Neural cell (in vitro differentiated cells): ENCODE measurements around the gene CNDP2. TPM values are rescaled to one million over a fixed set of nuclear protein-coding genes. Genes with fewer than 3 reads are reported as not detected.

Experiments
- H2AFZ ChIP-seq: fragments of 200-600, 300-800 bp; sonication (generic), shearing (Covaris generic); 2 replicates; pipeline ENCODE4 v1.6.0; 2014; ENCODE audit warnings: low read depth, mild to moderate bottlenecking, antibody characterized with exemption, low read length, moderate library complexity
- H3F3A ChIP-seq: fragments of 200-600 bp; shearing (Covaris generic); 2 replicates; pipeline ENCODE4 v1.6.1; 2016; ENCODE audit warnings: mild to moderate bottlenecking, moderate library complexity, mixed read lengths, antibody characterized with exemption, low read length; ENCODE audit not compliant: insufficient read depth, poor library complexity, severe bottlenecking
- H3K27ac ChIP-seq: fragments of 200-600, 300-800 bp; sonication (generic), shearing (Covaris generic); 2 replicates; pipeline ENCODE4 v1.5.1; 2014; ENCODE audit warnings: mild to moderate bottlenecking, low read length, moderate library complexity
- H3K27me3 ChIP-seq: fragments of 300-800, 200-600 bp; sonication (generic), shearing (Covaris generic); 2 replicates; pipeline ENCODE4 v1.6.0; 2014; ENCODE audit warnings: mild to moderate bottlenecking, low read depth, low read length, moderate library complexity; ENCODE audit not compliant: insufficient read depth
- H3K36me3 ChIP-seq: fragments of 300-800, 200-600 bp; sonication (generic), shearing (Covaris generic); 2 replicates; pipeline ENCODE4 v1.5.1; 2014; ENCODE audit warnings: mild to moderate bottlenecking, antibody characterized with exemption, low read length, moderate library complexity; ENCODE audit not compliant: insufficient read depth
- H3K4me2 ChIP-seq: fragments of 300-800, 200-600 bp; sonication (generic), shearing (Covaris generic); 2 replicates; pipeline ENCODE4 v1.6.0; 2014; ENCODE audit warnings: mild to moderate bottlenecking, low read length
- H3K4me3 ChIP-seq: fragments of 300-800, 200-600 bp; sonication (generic), shearing (Covaris generic); 2 replicates; pipeline ENCODE4 v1.5.1; 2014; ENCODE audit warnings: mild to moderate bottlenecking, low read length, moderate library complexity
- H3K79me2 ChIP-seq: fragments of 200-600 bp; shearing (Covaris generic); replicated peaks from 2 replicates; pipeline ENCODE4 v1.6.0; 2014; ENCODE audit warnings: mild to moderate bottlenecking, low read length, moderate library complexity; ENCODE audit not compliant: insufficient read depth
- H3K9ac ChIP-seq: fragments of 300-800, 200-600 bp; sonication (generic), shearing (Covaris generic); 2 replicates; pipeline ENCODE4 v1.6.1; 2016; ENCODE audit warnings: mild to moderate bottlenecking, low read length, mixed read lengths
- H3K9me2 ChIP-seq: fragments of 200-600 bp; shearing (Covaris generic); 2 replicates; pipeline ENCODE4 v1.6.1; 2016; ENCODE audit warnings: mild to moderate bottlenecking, low read length, mixed read lengths; ENCODE audit not compliant: insufficient read depth
- H3K9me3 ChIP-seq: fragments of 200-600, 300-800 bp; sonication (generic), shearing (Covaris generic); 2 replicates; pipeline ENCODE4 v1.6.1; 2016; ENCODE audit warnings: mild to moderate bottlenecking, mixed run types, low read length, moderate library complexity, mixed read lengths
- H4K20me1 ChIP-seq: fragments of 200-600 bp; shearing (Covaris generic); 2 replicates; pipeline ENCODE4 v1.6.1; 2016; ENCODE audit warnings: mild to moderate bottlenecking, mixed run types; ENCODE audit not compliant: insufficient read depth
- CTCF ChIP-seq: fragments of 450-650 bp; IDR thresholded peaks from 2 replicates; pipeline ENCODE4 v1.5.1; 2014; ENCODE audit warnings: antibody characterized with exemption, mild to moderate bottlenecking, moderate library complexity; ENCODE audit not compliant: poor library complexity, severe bottlenecking
- EP300 ChIP-seq: fragments of 450-650 bp; conservative IDR thresholded peaks from 2 replicates; pipeline ENCODE4 v1.6.1; 2014; ENCODE audit warnings: antibody characterized with exemption, mild to moderate bottlenecking, moderate library complexity; ENCODE audit not compliant: poor library complexity, severe bottlenecking
- EZH2 ChIP-seq: fragments of 200-600, 300-800 bp; shearing (Covaris generic), sonication (generic); IDR thresholded peaks from 2 replicates; pipeline ENCODE4 v1.6.1; 2014; ENCODE audit warnings: antibody characterized with exemption, low read length, borderline replicate concordance, mild to moderate bottlenecking; ENCODE audit not compliant: insufficient read depth, poor library complexity, severe bottlenecking
- MXI1 ChIP-seq: fragments of 450-650 bp; conservative IDR thresholded peaks from 2 replicates; pipeline ENCODE4 v1.6.1; 2014; ENCODE audit warnings: antibody characterized with exemption, mild to moderate bottlenecking; ENCODE audit not compliant: poor library complexity, severe bottlenecking
- POLR2AphosphoS5 ChIP-seq: IDR thresholded peaks from 2 replicates; pipeline ENCODE4 v1.6.1; 2012
- RAD21 ChIP-seq: fragments of 450-650 bp; conservative IDR thresholded peaks from 2 replicates; pipeline ENCODE4 v1.6.1; 2014; ENCODE audit warnings: antibody characterized with exemption, mild to moderate bottlenecking, moderate library complexity
- SMC3 ChIP-seq: fragments of 450-650 bp; conservative IDR thresholded peaks from 2 replicates; pipeline ENCODE4 v1.6.1; 2014; ENCODE audit warnings: antibody characterized with exemption, mild to moderate bottlenecking, moderate library complexity; ENCODE audit not compliant: poor library complexity
- TAF1 ChIP-seq: IDR thresholded peaks from 2 replicates; pipeline ENCODE4 v1.6.1; 2012; ENCODE audit warnings: low read depth
- polyA plus RNA-seq: library from polyadenylated mRNA; depleted of rRNA; stranded (reverse); fragments of >200 nt; gene quantifications from 2 replicates; pipeline ENCODE4 v1.2.3, GENCODE V29; 2014
- TF ChIP-seq, protein P1 (sequence below): IDR thresholded peaks from 2 replicates; pipeline ENCODE4 v1.6.1; 2012; ENCODE audit warnings: borderline replicate concordance

The CNDP2 gene
- polyA plus RNA-seq, 1 donor from 2014 or later: 35.7 TPM

DNA sequence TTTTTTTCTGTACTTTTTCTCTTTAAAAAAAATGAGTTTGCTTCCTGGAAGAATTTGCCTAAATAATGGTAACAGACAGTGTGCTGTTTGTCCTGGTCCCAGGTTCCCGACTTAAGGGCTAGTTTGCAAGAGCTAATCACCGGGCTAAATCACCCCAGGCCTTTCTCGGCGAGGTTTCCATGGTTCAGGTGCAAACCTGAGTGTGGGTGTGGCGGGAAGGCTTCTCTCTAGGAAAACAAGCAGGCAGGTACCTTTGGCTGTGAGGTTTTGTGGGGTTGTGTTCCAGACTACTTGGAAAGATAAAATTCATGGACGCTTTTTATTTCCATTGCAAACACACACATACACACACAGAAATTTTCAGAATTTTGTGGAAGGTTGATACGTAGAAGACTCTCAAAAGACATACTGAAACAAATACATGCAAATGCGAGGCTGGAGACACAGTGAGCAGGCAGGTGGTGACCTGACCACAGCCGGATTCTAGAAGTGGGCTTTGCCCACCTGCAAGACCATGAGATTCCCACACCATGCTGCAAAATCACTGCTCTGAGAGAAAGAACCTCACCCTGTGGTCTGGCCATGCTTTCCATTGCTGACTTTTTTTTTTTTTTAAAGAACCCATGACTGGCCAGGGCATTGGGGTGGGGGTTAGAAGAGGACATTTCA, 39.0 kb downstream of the CNDP2 start:
- no peaks in the 10 kb centered on the region for H3K36me3 ChIP-seq
- no peak overlapping the region for H3K27ac ChIP-seq
- no peaks in the 10 kb centered on the region for H4K20me1 ChIP-seq
- H3K79me2 ChIP-seq: no peaks in the 10 kb centered on the region
- no peak overlapping the region for H3K9ac ChIP-seq
- H2AFZ ChIP-seq: no peak overlapping the region
- no peaks in the 10 kb centered on the region for H3K9me2 ChIP-seq
- no peak overlapping the region for H3K4me2 ChIP-seq
- no peak for TF ChIP-seq POLR2AphosphoS5
- TF ChIP-seq EZH2: no peak
- TF ChIP-seq, protein P1, sequence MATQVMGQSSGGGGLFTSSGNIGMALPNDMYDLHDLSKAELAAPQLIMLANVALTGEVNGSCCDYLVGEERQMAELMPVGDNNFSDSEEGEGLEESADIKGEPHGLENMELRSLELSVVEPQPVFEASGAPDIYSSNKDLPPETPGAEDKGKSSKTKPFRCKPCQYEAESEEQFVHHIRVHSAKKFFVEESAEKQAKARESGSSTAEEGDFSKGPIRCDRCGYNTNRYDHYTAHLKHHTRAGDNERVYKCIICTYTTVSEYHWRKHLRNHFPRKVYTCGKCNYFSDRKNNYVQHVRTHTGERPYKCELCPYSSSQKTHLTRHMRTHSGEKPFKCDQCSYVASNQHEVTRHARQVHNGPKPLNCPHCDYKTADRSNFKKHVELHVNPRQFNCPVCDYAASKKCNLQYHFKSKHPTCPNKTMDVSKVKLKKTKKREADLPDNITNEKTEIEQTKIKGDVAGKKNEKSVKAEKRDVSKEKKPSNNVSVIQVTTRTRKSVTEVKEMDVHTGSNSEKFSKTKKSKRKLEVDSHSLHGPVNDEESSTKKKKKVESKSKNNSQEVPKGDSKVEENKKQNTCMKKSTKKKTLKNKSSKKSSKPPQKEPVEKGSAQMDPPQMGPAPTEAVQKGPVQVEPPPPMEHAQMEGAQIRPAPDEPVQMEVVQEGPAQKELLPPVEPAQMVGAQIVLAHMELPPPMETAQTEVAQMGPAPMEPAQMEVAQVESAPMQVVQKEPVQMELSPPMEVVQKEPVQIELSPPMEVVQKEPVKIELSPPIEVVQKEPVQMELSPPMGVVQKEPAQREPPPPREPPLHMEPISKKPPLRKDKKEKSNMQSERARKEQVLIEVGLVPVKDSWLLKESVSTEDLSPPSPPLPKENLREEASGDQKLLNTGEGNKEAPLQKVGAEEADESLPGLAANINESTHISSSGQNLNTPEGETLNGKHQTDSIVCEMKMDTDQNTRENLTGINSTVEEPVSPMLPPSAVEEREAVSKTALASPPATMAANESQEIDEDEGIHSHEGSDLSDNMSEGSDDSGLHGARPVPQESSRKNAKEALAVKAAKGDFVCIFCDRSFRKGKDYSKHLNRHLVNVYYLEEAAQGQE: no peak
- TF ChIP-seq RAD21: no peak
- TF ChIP-seq EP300: no peak
- TF ChIP-seq MXI1: no peak
- TF ChIP-seq TAF1: no peak
- TF ChIP-seq CTCF: no peak
- no peak for TF ChIP-seq SMC3
- H3F3A ChIP-seq: no peaks in the 10 kb centered on the region
- no peak overlapping the region for H3K4me3 ChIP-seq
- no peaks in the 10 kb centered on the region for H3K27me3 ChIP-seq
- no peaks in the 10 kb centered on the region for H3K9me3 ChIP-seq

GRCh38 chr18:74539289-74539688, 43.1 kb downstream of the CNDP2 start:
- Histone ChIP-seq H4K20me1 (no peaks in the 10 kb centered on the region), H3K36me3 (no peaks in the 10 kb centered on the region), H2AFZ (no peak overlapping the region), H3F3A (no peaks in the 10 kb centered on the region), H3K79me2 (no peaks in the 10 kb centered on the region), H3K27me3 (no peaks in the 10 kb centered on the region), H3K4me3 (no peak overlapping the region), H3K9me3 (no peaks in the 10 kb centered on the region), H3K27ac (no peak overlapping the region), H3K4me2 (no peak overlapping the region), H3K9me2 (no peaks in the 10 kb centered on the region), H3K9ac (no peak overlapping the region)
- no peak for TF ChIP-seq MXI1
- TF ChIP-seq SMC3: no peak
- TF ChIP-seq EP300: no peak
